ENCODE data around the gene TMEM97. TPM values are rescaled to one million over a fixed set of nuclear protein-coding genes. Genes with fewer than 3 reads are reported as not detected.

Gene TMEM97
- total and polyA plus RNA-seq, 9 of the 15 experiments (the other 6 are each of a cell fraction or from before 2014, with no cell fraction given), result 34.6 to 121 (median 76.0) TPM

GRCh38 chr17:28335201-28335958, 16.4 kb downstream of the TMEM97 start, which contains the start of the genes IFT20 and TNFAIP1 (continued):
- TF ChIP-seq AFF4 (CRISPR knock-in tag; IDR thresholded peaks at IDR 0.05), result no peak
- no peak for TF ChIP-seq ZNF274 (IDR thresholded peaks at IDR 0.05; ENCODE audit: borderline replicate concordance, low read depth, low read length)
- peak; percentile 55; the same call in 1 of the 2 replicates for TF ChIP-seq POLR2AphosphoS5 (IDR thresholded peaks at IDR 0.05; ENCODE audit: control insufficient read depth, insufficient read depth, low read depth, low read length)
- peak; percentile 72 for TF ChIP-seq E2F8 (IDR thresholded peaks at IDR 0.05; ENCODE audit: low read depth, partially characterized antibody)
- no peak for TF ChIP-seq PTBP1 (IDR thresholded peaks at IDR 0.05; ENCODE audit: low read depth, low read length)
- TF ChIP-seq DNMT1 (IDR thresholded peaks at IDR 0.05), result no peak
- no peak for TF ChIP-seq LEF1 (IDR thresholded peaks at IDR 0.05)
- peak; percentile 22 for TF ChIP-seq SMAD1 (IDR thresholded peaks at IDR 0.05; ENCODE audit: low read depth, low read length, partially characterized antibody)
- no peak for TF ChIP-seq BRF1 (IDR thresholded peaks at IDR 0.05; ENCODE audit: borderline replicate concordance, extremely low read depth, insufficient read length)
- no peak for TF ChIP-seq KLF1 (tag; IDR thresholded peaks at IDR 0.05)
- 0 out of 2 replicates have a peak, but pooled peaks have one; percentile 33 for TF ChIP-seq MEF2A (IDR thresholded peaks at IDR 0.05; ENCODE audit: control insufficient read depth, low read depth, low read length)
- TF ChIP-seq POLR3G (IDR thresholded peaks at IDR 0.05; ENCODE audit: extremely low read depth, insufficient read length, insufficient replicate concordance), result no peak
- TF ChIP-seq ZNF217 (CRISPR knock-in tag; IDR thresholded peaks at IDR 0.05), result no peak
- no peak for TF ChIP-seq HNRNPH1 (optimal IDR thresholded peaks at IDR 0.05; ENCODE audit: low read depth, low read length)
- peak; percentile 99 for TF ChIP-seq CREM (IDR thresholded peaks at IDR 0.05; ENCODE audit: low read depth)
- TF ChIP-seq SFPQ (IDR thresholded peaks at IDR 0.05; ENCODE audit: low read depth, low read length), result no peak
- TF ChIP-seq LARP7 (IDR thresholded peaks at IDR 0.05), result 0 out of 2 replicates have a peak, but pooled peaks have one; percentile 17
- TF ChIP-seq RB1 (IDR thresholded peaks at IDR 0.05; ENCODE audit: low read depth), result peak; percentile 32

Measured in K562 (cell line).